K562 (cell line): Measurements from ENCODE around the gene CCNT1. TPM values are rescaled to one million over a fixed set of nuclear protein-coding genes. Genes with fewer than 3 reads are reported as not detected.

Source experiments
- FIP1L1 ChIP-seq: fragments of 200-400 bp; formaldehyde crosslinking; IDR thresholded peaks from 2 replicates; pipeline ENCODE4 v1.6.1; 2018; ENCODE audit warnings: mild to moderate bottlenecking, low read depth, low read length; ENCODE audit not compliant: poor library complexity, severe bottlenecking
- HDAC2 ChIP-seq: fragments of 450-650 bp; IDR thresholded peaks from 2 replicates; pipeline ENCODE4 v1.6.1; 2016; ENCODE audit warnings: mild to moderate bottlenecking
- KLF1 ChIP-seq: fragments of 450-650 bp; IDR thresholded peaks from 2 replicates; pipeline ENCODE4 v1.6.1; 2016; ENCODE audit warnings: missing genetic modification characterization, missing compliant biosample characterization
- MGA ChIP-seq: fragments of 450-650 bp; IDR thresholded peaks from 2 replicates; pipeline ENCODE4 v1.6.1; 2016; ENCODE audit warnings: mild to moderate bottlenecking, moderate library complexity
- PHF21A ChIP-seq: fragments of 450-650 bp; IDR thresholded peaks from 2 replicates; pipeline ENCODE4 v1.6.1; 2017; ENCODE audit warnings: low read depth, borderline replicate concordance
- RBM25 ChIP-seq: fragments of 200-400 bp; formaldehyde crosslinking; IDR thresholded peaks from 2 replicates; pipeline ENCODE4 v1.6.1; 2018; ENCODE audit warnings: low read length, low read depth, moderate library complexity; ENCODE audit not compliant: severe bottlenecking
- RREB1 ChIP-seq: fragments of 250-450 bp; sonication (Bioruptor Pico); IDR thresholded peaks from 2 replicates; pipeline ENCODE4 v1.4.0; 2020
- SMAD4 ChIP-seq: fragments of 250-450 bp; sonication (Bioruptor Pico); conservative IDR thresholded peaks from 2 replicates; pipeline ENCODE4 v1.8.0; 2021; ENCODE audit warnings: inconsistent platforms, mild to moderate bottlenecking, moderate library complexity
- SMC3 ChIP-seq: conservative IDR thresholded peaks from 2 replicates; pipeline ENCODE4 v1.6.1; 2011; ENCODE audit warnings: low read depth, low read length, improper control_type of control experiment; ENCODE audit not compliant: insufficient read depth
- polyA plus RNA-seq, 8 experiments: library from polyadenylated mRNA; depleted of rRNA in 4 of 8; stranded (reverse) in 5 of 8; unstranded in 3 of 8; fragments of >200 nt; fragmentation: Nextera tagmentation in 2 of 8; fragmentation: Illumina TruSeq in 1 of 8; extraction: Ambion mirVana in 2 of 8; extraction: Trizol in 1 of 8; gene quantifications; 2 replicates each; pipeline versions ENCODE4 v1.2.1 to v1.2.3, GENCODE V29; 2011 to 2014; ENCODE audit warnings: inconsistent platforms in 1 of 8, missing spikeins in 1 of 8
- total RNA-seq, 7 experiments: library from RNA; depleted of rRNA in 6 of 7; stranded (reverse); fragments of >200 nt in 6 of 7; fragmentation: Illumina TruSeq in 2 of 7; extraction: Trizol in 2 of 7; gene quantifications; 2 replicates each; pipeline versions ENCODE4 v1.2.1 to v1.2.3, GENCODE V29; 2011 to 2021; ENCODE audit warnings: low replicate concordance in 1 of 7

The CCNT1 gene
- total and polyA plus RNA-seq, 9 of the 15 experiments (the other 6 are each of a cell fraction or from before 2014, with no cell fraction given), result 9.7 to 52.4 (median 33.4) TPM

GRCh38 chr12:48681710-48682532 is 34.6 kb downstream of the CCNT1 start, which contains the start of gene KANSL2 (continued):
- TF ChIP-seq RREB1 (CRISPR knock-in tag), result 0 out of 2 replicates have a peak, but pooled peaks have one; percentile 68
- 0 out of 2 replicates have a peak, but pooled peaks have one; percentile 3 for TF ChIP-seq PHF21A
- peak; percentile 85 for TF ChIP-seq RBM25
- peak; percentile 19; the same call in 1 of the 2 replicates for TF ChIP-seq HDAC2
- TF ChIP-seq FIP1L1, result no peak
- TF ChIP-seq SMC3, result 0 out of 2 replicates have a peak, but pooled peaks have one; percentile 7
- peak; percentile 66 for TF ChIP-seq KLF1 (tag)
- peak; percentile 70 for TF ChIP-seq SMAD4 (CRISPR knock-in tag)
- no peak for TF ChIP-seq MGA
